Neural progenitor cell (in vitro differentiated cells): ENCODE results near the gene PLCG2.

ENCODE experiments used
- CTCF ChIP-seq: fragments of 200-600 bp; sonication (generic); IDR thresholded peaks from 2 replicates; pipeline ENCODE4 v1.5.1; 2017; ENCODE audit warnings: antibody characterized with exemption, mild to moderate bottlenecking
- EZH2 ChIP-seq: fragments of 200-600 bp; sonication (generic); IDR thresholded peaks from 2 replicates; pipeline ENCODE4 v1.6.1; 2017; ENCODE audit warnings: antibody characterized with exemption, mild to moderate bottlenecking, moderate library complexity
- EZH2phosphoT487 ChIP-seq: fragments of 200-600 bp; sonication (generic); IDR thresholded peaks from 2 replicates; pipeline ENCODE4 v1.6.1; 2017; ENCODE audit warnings: antibody characterized with exemption

DNA sequence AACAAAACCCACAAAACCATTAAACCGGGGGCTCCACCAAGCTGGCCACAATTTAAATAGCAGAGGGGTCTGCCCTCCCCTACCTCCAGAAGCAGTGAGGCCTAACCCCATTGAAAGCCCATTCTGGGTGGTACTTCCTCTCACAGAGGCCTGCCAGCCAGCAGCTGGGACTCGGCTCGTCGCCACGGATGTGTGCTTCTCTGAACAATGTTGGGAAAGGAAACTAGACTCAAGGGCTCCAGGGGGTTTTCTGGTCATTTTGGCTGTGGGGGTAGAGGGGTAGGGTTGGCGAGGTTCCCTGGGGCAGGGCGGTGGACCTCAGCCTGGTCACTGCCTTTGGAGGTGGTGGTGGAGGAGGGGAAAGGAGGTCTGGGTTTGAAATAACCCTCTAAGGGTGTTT lies 4.7 kb upstream of the PLCG2 start:
- TF ChIP-seq CTCF = no peak
- no peak for TF ChIP-seq EZH2phosphoT487
- no peak for TF ChIP-seq EZH2
